MCF 10A (cell line): Measurements from ENCODE around the gene ZNF101. TPM values are rescaled to one million over a fixed set of nuclear protein-coding genes. Genes with fewer than 3 reads are reported as not detected.

Source experiments
- BruUV-seq: library from RNA; stranded (reverse); fragments of 400-500 nt; replicated peaks from 2 replicates; lab custom pipeline; 2021; lab: Mats Ljungman, UMichigan
- CTCF ChIA-PET: fragments of 300-600 bp; sonication (Branson Sonifier 250); formaldehyde crosslinking; extraction: SDS; loops from one replicate; lab custom pipeline; 2021; ENCODE audit warnings: antibody characterized with exemption, inconsistent platforms; lab: Yijun Ruan, JAX
- POLR2A ChIA-PET: fragments of 300-600, 350-650 bp; sonication (Branson Sonifier 250); formaldehyde crosslinking; extraction: SDS; loops from one replicate; lab custom pipeline; 2020; ENCODE audit warnings: antibody characterized with exemption, inconsistent platforms; lab: Yijun Ruan, JAX
- DNase-seq: peaks from one replicate; pipeline ENCODE4 v3.0.0-alpha.2; 2018; ENCODE audit not compliant: unreplicated experiment
- H3K27ac Mint-ChIP-seq: one replicate; pipeline ENCODE4 v1.8.0; 2022; ENCODE audit warnings: mild to moderate bottlenecking, low read depth, mixed read lengths; ENCODE audit not compliant: unreplicated experiment
- H3K27me3 Mint-ChIP-seq: one replicate; pipeline ENCODE4 v1.8.0; 2022; ENCODE audit warnings: mixed read lengths; ENCODE audit not compliant: insufficient read depth, unreplicated experiment
- H3K36me3 Mint-ChIP-seq: one replicate; pipeline ENCODE4 v1.8.0; 2022; ENCODE audit warnings: mild to moderate bottlenecking, moderate library complexity, mixed read lengths; ENCODE audit not compliant: insufficient read depth, unreplicated experiment
- H3K4me1 Mint-ChIP-seq: one replicate; pipeline ENCODE4 v1.8.0; 2022; ENCODE audit warnings: mixed read lengths; ENCODE audit not compliant: insufficient read depth, unreplicated experiment
- H3K4me3 Mint-ChIP-seq: one replicate; pipeline ENCODE4 v1.8.0; 2022; ENCODE audit warnings: mild to moderate bottlenecking, moderate library complexity, mixed read lengths; ENCODE audit not compliant: unreplicated experiment
- H3K9me3 Mint-ChIP-seq: one replicate; pipeline ENCODE4 v1.8.0; 2022; ENCODE audit warnings: mixed read lengths; ENCODE audit not compliant: unreplicated experiment
- CTCF ChIP-seq: fragments of 200-600 bp; IDR thresholded peaks from one replicate; pipeline ENCODE4 v1.8.0; 2022; ENCODE audit warnings: antibody characterized with exemption, mild to moderate bottlenecking; ENCODE audit not compliant: unreplicated experiment
- intact Hi-C: fragments of 100-400 bp; cut with micrococcal nuclease; formaldehyde crosslinking; loops from 2 replicates; pipeline ENCODE4 v1.14.1; 2022
- total RNA-seq: library from RNA; stranded (reverse); gene quantifications from 2 replicates; pipeline ENCODE4 v1.2.3, GENCODE V29; 2022

The ZNF101 gene
- total RNA-seq, 1 experiment from 2014 or later = 8.6 TPM

- Mint-ChIP-seq H3K27ac (peak overlapping the region; percentile 53), H3K9me3 (no peaks in the 10 kb centered on the region), H3K36me3 (peaks cover 60% of the 10 kb centered on the region), H3K4me1 (peaks cover 16% of the 10 kb centered on the region), H3K27me3 (no peaks in the 10 kb centered on the region), H3K4me3 (peak overlapping the region; percentile 79)
- no TSS peak for BruUV-seq
- DNase-seq = no peak
- TF ChIP-seq CTCF = no peak
- ChIA-PET POLR2A (interaction anchor here (1.3 kb wide), 1 partner anchor 115 kb away, joined by 5 read pairs; no protein-coding TSS in a partner anchor), CTCF (interaction anchor here (0.5 to 2.1 kb wide), 5 partner anchors 16 to 369 kb away, joined by 3 to 19 read pairs (median 3); partner anchors contain the start of gene GMIP)
- intact Hi-C loops = loop anchor here (10.0 kb wide), 1 partner anchor 204 kb away; the partner anchor contains the start of gene ZNF253
Observed at GRCh38 chr19:19661141-19661674, 7.4 kb upstream of the ZNF101 start.

- CTCF ChIA-PET = interaction anchor here (0.5 to 2.0 kb wide), 7 partner anchors 11 to 370 kb away, joined by 3 to 19 read pairs (median 3); partner anchors contain the start of genes GMIP and ZNF506
- peaks cover 57% of the 10 kb centered on the region for H3K36me3 Mint-ChIP-seq
- H3K4me1 Mint-ChIP-seq = peaks cover 16% of the 10 kb centered on the region
- peak overlapping the region; percentile 79 for H3K4me3 Mint-ChIP-seq
- no TSS peak for BruUV-seq
- H3K9me3 Mint-ChIP-seq = no peaks in the 10 kb centered on the region
- H3K27me3 Mint-ChIP-seq = no peaks in the 10 kb centered on the region
- no peak for TF ChIP-seq CTCF
- H3K27ac Mint-ChIP-seq = peak overlapping the region; percentile 96
- intact Hi-C loops = loop anchor here (10.0 kb wide), 1 partner anchor 203 kb away; the partner anchor contains the start of gene ZNF253
- DNase-seq = no peak
- POLR2A ChIA-PET = interaction anchor here (0.8 to 2.8 kb wide), 4 partner anchors 8 to 114 kb away, joined by 4 to 17 read pairs (median 5); partner anchors contain the start of genes GMIP and ZNF14
Observed at GRCh38 chr19:19661675-19662251, 6.9 kb upstream of the ZNF101 start.

- peaks cover 51% of the 10 kb centered on the region for H3K36me3 Mint-ChIP-seq
- no peak for TF ChIP-seq CTCF
- ChIA-PET POLR2A (interaction anchor here (0.8 to 2.8 kb wide), 5 partner anchors 8 to 114 kb away, joined by 4 to 17 read pairs (median 5); partner anchors contain the start of genes GMIP, LPAR2 and ZNF14), CTCF (interaction anchor here (0.6 to 2.0 kb wide), 9 partner anchors 12 to 197 kb away, joined by 3 to 19 read pairs (median 3); partner anchors contain the start of genes GMIP and ZNF506)
- H3K27me3 Mint-ChIP-seq = no peaks in the 10 kb centered on the region
- peak overlapping the region; percentile 96 for H3K27ac Mint-ChIP-seq
- intact Hi-C loops = loop anchor here (10.0 kb wide), 1 partner anchor 202 kb away; the partner anchor contains the start of gene ZNF253
- TSS peak; percentile 62 for BruUV-seq
- H3K4me1 Mint-ChIP-seq = peaks cover 16% of the 10 kb centered on the region
- H3K9me3 Mint-ChIP-seq = no peaks in the 10 kb centered on the region
- peak overlapping the region; percentile 79 for H3K4me3 Mint-ChIP-seq
- DNase-seq = no peak
Observed at GRCh38 chr19:19662344-19662743, 6.3 kb upstream of the ZNF101 start.

GRCh38 chr19:19662871-19663255 lies 5.8 kb upstream of the ZNF101 start:
- H3K27me3 Mint-ChIP-seq = no peaks in the 10 kb centered on the region
- H3K4me1 Mint-ChIP-seq = peaks cover 16% of the 10 kb centered on the region
- no peak for TF ChIP-seq CTCF
- H3K9me3 Mint-ChIP-seq = no peaks in the 10 kb centered on the region
- H3K4me3 Mint-ChIP-seq = peak overlapping the region; percentile 79
- peaks cover 46% of the 10 kb centered on the region for H3K36me3 Mint-ChIP-seq
- POLR2A ChIA-PET = interaction anchor here (0.7 to 2.8 kb wide), 7 partner anchors 9 to 1479 kb away, joined by 3 to 17 read pairs (median 5); partner anchors contain the start of genes GMIP, LPAR2, ZNF14 and ZNF431
- peak; percentile 25 for DNase-seq
- peak overlapping the region; percentile 96 for H3K27ac Mint-ChIP-seq
- CTCF ChIA-PET = interaction anchor here (0.6 to 2.0 kb wide), 10 partner anchors 12 to 548 kb away, joined by 3 to 19 read pairs (median 3); partner anchors contain the start of gene GMIP
- BruUV-seq = no TSS peak
- intact Hi-C loops = loop anchor here (1.0 to 10.0 kb wide), 2 partner anchors 113 to 202 kb away; partner anchors contain the start of gene ZNF253
